CD14-positive monocyte (primary cell): Measurements from ENCODE around the gene GPR42. TPM values are rescaled to one million over a fixed set of nuclear protein-coding genes. Genes with fewer than 3 reads are reported as not detected.

Experiments
- DNase-seq, 3 donors: peaks; one replicate each; pipeline ENCODE4 v3.0.0-alpha.2; 2011 to 2022
- H2AFZ ChIP-seq: 2 replicates; pipeline ENCODE4 v1.6.0; 2012; ENCODE audit warnings: mild to moderate bottlenecking, low read depth, low read length, inconsistent platforms; ENCODE audit not compliant: insufficient read depth, poor library complexity, severe bottlenecking
- H3K27ac ChIP-seq, 2 donors: 1 replicate in 1 of 2; 2 replicates in 1 of 2; pipeline ENCODE4 v1.5.1; 2012 to 2013; ENCODE audit warnings: low read length in 2 of 2, control low read depth in 1 of 2, inconsistent platforms in 1 of 2, low read depth in 1 of 2, mild to moderate bottlenecking in 1 of 2
- H3K27me3 ChIP-seq, 2 donors: one replicate each; pipeline versions ENCODE4 v1.6.0 to v1.6.1; 2011 to 2013; ENCODE audit warnings: low read length in 2 of 2; ENCODE audit not compliant: control insufficient read depth in 2 of 2, insufficient read depth in 2 of 2
- H3K36me3 ChIP-seq, 2 donors: replicated peaks in 1 of 2; 1 replicate in 1 of 2; 2 replicates in 1 of 2; pipeline versions ENCODE4 v1.5.1 to v1.6.1; 2012 to 2013; ENCODE audit warnings: low read length in 2 of 2, control low read depth in 1 of 2, inconsistent platforms in 1 of 2, mild to moderate bottlenecking in 1 of 2; ENCODE audit not compliant: insufficient read depth in 2 of 2, control insufficient read depth in 1 of 2
- H3K4me1 ChIP-seq, 2 donors: 1 replicate in 1 of 2; 2 replicates in 1 of 2; pipeline versions ENCODE4 v1.5.1 to v1.6.1; 2012 to 2013; ENCODE audit warnings: low read length in 2 of 2, control low read depth in 1 of 2, inconsistent platforms in 1 of 2, mild to moderate bottlenecking in 1 of 2, moderate library complexity in 1 of 2; ENCODE audit not compliant: insufficient read depth in 2 of 2, control insufficient read depth in 1 of 2
- H3K4me2 ChIP-seq: replicated peaks from 2 replicates; pipeline ENCODE3; 2012; ENCODE audit warnings: low read length, moderate library complexity, mild to moderate bottlenecking; ENCODE audit not compliant: poor library complexity, severe bottlenecking; ENCODE audit errors: extremely low read depth
- H3K4me3 ChIP-seq, 3 experiments: fragments of 200-600 bp in 1 of 3; sonication (generic) in 1 of 3; replicated peaks in 1 of 3; 1 replicate in 2 of 3; 2 replicates in 1 of 3; pipeline ENCODE4 v1.5.1; 2011 to 2013; ENCODE audit warnings: low read length in 3 of 3, mild to moderate bottlenecking in 3 of 3, control low read depth in 2 of 3, low read depth in 2 of 3, inconsistent platforms in 1 of 3, moderate library complexity in 1 of 3
- H3K79me2 ChIP-seq: 2 replicates; pipeline ENCODE4 v1.6.0; 2012; ENCODE audit warnings: mild to moderate bottlenecking, control low read depth, inconsistent platforms, low read length, moderate library complexity; ENCODE audit not compliant: insufficient read depth
- H3K9ac ChIP-seq: 2 replicates; pipeline ENCODE4 v1.6.0; 2017; ENCODE audit warnings: low read length, mild to moderate bottlenecking; ENCODE audit not compliant: insufficient read depth, poor library complexity, severe bottlenecking
- H3K9me3 ChIP-seq, 2 donors: replicated peaks in 1 of 2; 1 replicate in 1 of 2; 2 replicates in 1 of 2; pipeline versions ENCODE4 v1.5.1 to v1.6.1; 2012 to 2013; ENCODE audit warnings: low read length in 2 of 2, control low read depth in 1 of 2; ENCODE audit not compliant: control insufficient read depth in 1 of 2, insufficient read depth in 1 of 2
- H4K20me1 ChIP-seq: 2 replicates; pipeline ENCODE4 v1.6.0; 2012; ENCODE audit warnings: mild to moderate bottlenecking, low read length, control low read depth, moderate library complexity; ENCODE audit not compliant: insufficient read depth
- H3K27ac Mint-ChIP-seq, 7 donors: one replicate each; pipeline ENCODE4 v1.8.0; 2020; ENCODE audit warnings: mild to moderate bottlenecking in 7 of 7, mixed read lengths in 7 of 7, moderate library complexity in 6 of 7, inconsistent platforms in 2 of 7
- H3K27me3 Mint-ChIP-seq, 3 donors: one replicate each; pipeline ENCODE4 v1.8.0; 2021 to 2022; ENCODE audit warnings: low read depth in 3 of 3, mild to moderate bottlenecking in 3 of 3, mixed read lengths in 3 of 3, moderate library complexity in 3 of 3, inconsistent platforms in 1 of 3
- H3K36me3 Mint-ChIP-seq, 2 donors: one replicate each; pipeline ENCODE4 v1.8.0; 2020; ENCODE audit warnings: mixed read lengths in 2 of 2, inconsistent platforms in 1 of 2, mild to moderate bottlenecking in 1 of 2
- H3K4me1 Mint-ChIP-seq: one replicate; pipeline ENCODE4 v1.8.0; 2020; ENCODE audit warnings: mild to moderate bottlenecking, mixed read lengths
- H3K4me3 Mint-ChIP-seq, 2 donors: one replicate each; pipeline ENCODE4 v1.8.0; 2020; ENCODE audit warnings: mild to moderate bottlenecking in 2 of 2, mixed read lengths in 2 of 2, moderate library complexity in 1 of 2
- H3K9me3 Mint-ChIP-seq, 7 donors: one replicate each; pipeline ENCODE4 v1.8.0; 2020 to 2022; ENCODE audit warnings: mixed read lengths in 7 of 7, mild to moderate bottlenecking in 6 of 7, moderate library complexity in 6 of 7, inconsistent platforms in 2 of 7
- WGBS: methylation state at CpG from one replicate; pipeline ENCODE4 v1.1.5; 2013; ENCODE audit warnings: missing lambda C conversion rate; ENCODE audit not compliant: insufficient coverage; 5-methylcytosine and 5-hydroxymethylcytosine counted together
- intact Hi-C, 2 donors: fragments of 100-400 bp; cut with micrococcal nuclease; formaldehyde crosslinking; loops; one replicate each; pipeline versions ENCODE4 v1.15.0 to v1.15.1; 2023
- polyA plus RNA-seq, 3 donors: library from polyadenylated mRNA; depleted of rRNA in 1 of 3; unstranded in 2 of 3; stranded (reverse) in 1 of 3; fragments of 300-500 nt in 2 of 3; fragments of >200 nt in 1 of 3; fragmentation: Illumina TruSeq in 2 of 3; gene quantifications; 1 replicate in 2 of 3; 2 replicates in 1 of 3; pipeline ENCODE4 v1.2.3, GENCODE V29; 2012 to 2021
- TF ChIP-seq, protein P1 (sequence below): fragments of 200-600 bp; IDR thresholded peaks from one replicate; pipeline ENCODE4 v1.8.0; 2022; ENCODE audit warnings: antibody characterized with exemption, mild to moderate bottlenecking

The GPR42 gene
- polyA plus RNA-seq, 3 donors = 0.17 to 2.9 TPM; not detected in 1

DNA sequence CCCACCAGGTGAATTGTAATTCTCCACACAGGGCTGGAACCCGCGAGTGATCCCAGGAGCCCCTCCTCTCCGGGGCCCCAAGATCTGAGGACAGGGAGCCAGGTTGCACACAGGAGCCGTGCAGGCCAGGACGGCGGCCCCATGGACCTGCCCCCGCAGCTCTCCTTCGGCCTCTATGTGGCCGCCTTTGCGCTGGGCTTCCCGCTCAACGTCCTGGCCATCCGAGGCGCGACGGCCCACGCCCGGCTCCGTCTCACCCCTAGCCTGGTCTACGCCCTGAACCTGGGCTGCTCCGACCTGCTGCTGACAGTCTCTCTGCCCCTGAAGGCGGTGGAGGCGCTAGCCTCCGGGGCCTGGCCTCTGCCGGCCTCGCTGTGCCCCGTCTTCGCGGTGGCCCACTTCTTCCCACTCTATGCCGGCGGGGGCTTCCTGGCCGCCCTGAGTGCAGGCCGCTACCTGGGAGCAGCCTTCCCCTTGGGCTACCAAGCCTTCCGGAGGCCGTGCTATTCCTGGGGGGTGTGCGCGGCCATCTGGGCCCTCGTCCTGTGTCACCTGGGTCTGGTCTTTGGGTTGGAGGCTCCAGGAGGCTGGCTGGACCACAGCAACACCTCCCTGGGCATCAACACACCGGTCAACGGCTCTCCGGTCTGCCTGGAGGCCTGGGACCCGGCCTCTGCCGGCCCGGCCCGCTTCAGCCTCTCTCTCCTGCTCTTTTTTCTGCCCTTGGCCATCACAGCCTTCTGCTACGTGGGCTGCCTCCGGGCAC lies 19.3 kb upstream of the GPR42 start:
- no peak overlapping the region for H3K27ac ChIP-seq
- no peaks in the 10 kb centered on the region for H3K36me3 ChIP-seq
- Mint-ChIP-seq H3K9me3 (no peaks in the 10 kb centered on the region), H3K27ac (no peak overlapping the region), H3K4me3 (no peak overlapping the region), H3K27me3 (peaks cover 1 to 5% (median 2%) of the 10 kb centered on the region in 3 donors), H3K4me1 (peaks cover 34% of the 10 kb centered on the region), H3K36me3 (peaks cover 0 to 4% of the 10 kb centered on the region in 2 donors)
- no peak overlapping the region for H2AFZ ChIP-seq
- H3K4me3 ChIP-seq = no peak overlapping the region
- H3K9me3 ChIP-seq = no peaks in the 10 kb centered on the region
- no peaks in the 10 kb centered on the region for H3K27me3 ChIP-seq
- peaks cover 33 to 38% of the 10 kb centered on the region in 2 donors for H3K4me1 ChIP-seq
- 97% methylated on average over 44 of the region's 47 CpGs for WGBS
- no peak for DNase-seq
- intact Hi-C loops = loop anchor here (2.0 to 10.0 kb wide), 4 partner anchors 47 to 143 kb away; partner anchors contain the start of gene KRTDAP (in 1 of the 2)
- TF ChIP-seq, protein P1, sequence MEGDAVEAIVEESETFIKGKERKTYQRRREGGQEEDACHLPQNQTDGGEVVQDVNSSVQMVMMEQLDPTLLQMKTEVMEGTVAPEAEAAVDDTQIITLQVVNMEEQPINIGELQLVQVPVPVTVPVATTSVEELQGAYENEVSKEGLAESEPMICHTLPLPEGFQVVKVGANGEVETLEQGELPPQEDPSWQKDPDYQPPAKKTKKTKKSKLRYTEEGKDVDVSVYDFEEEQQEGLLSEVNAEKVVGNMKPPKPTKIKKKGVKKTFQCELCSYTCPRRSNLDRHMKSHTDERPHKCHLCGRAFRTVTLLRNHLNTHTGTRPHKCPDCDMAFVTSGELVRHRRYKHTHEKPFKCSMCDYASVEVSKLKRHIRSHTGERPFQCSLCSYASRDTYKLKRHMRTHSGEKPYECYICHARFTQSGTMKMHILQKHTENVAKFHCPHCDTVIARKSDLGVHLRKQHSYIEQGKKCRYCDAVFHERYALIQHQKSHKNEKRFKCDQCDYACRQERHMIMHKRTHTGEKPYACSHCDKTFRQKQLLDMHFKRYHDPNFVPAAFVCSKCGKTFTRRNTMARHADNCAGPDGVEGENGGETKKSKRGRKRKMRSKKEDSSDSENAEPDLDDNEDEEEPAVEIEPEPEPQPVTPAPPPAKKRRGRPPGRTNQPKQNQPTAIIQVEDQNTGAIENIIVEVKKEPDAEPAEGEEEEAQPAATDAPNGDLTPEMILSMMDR = no peak
- no peaks in the 10 kb centered on the region for H4K20me1 ChIP-seq
- H3K79me2 ChIP-seq = no peaks in the 10 kb centered on the region
- H3K4me2 ChIP-seq = no peak overlapping the region
- H3K9ac ChIP-seq = no peak overlapping the region

DNA sequence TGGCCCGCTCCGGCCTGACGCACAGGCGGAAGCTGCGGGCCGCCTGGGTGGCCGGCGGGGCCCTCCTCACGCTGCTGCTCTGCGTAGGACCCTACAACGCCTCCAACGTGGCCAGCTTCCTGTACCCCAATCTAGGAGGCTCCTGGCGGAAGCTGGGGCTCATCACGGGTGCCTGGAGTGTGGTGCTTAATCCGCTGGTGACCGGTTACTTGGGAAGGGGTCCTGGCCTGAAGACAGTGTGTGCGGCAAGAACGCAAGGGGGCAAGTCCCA lies 18.8 kb upstream of the GPR42 start:
- no peaks in the 10 kb centered on the region for H3K79me2 ChIP-seq
- DNase-seq = no peak
- Mint-ChIP-seq H3K4me3 (no peak overlapping the region), H3K36me3 (no peaks in the 10 kb centered on the region), H3K27ac (no peak overlapping the region), H3K27me3 (peaks cover 1 to 4% (median 2%) of the 10 kb centered on the region in 3 donors), H3K9me3 (no peaks in the 10 kb centered on the region), H3K4me1 (peaks cover 29% of the 10 kb centered on the region)
- no peaks in the 10 kb centered on the region for H3K27me3 ChIP-seq
- no peak overlapping the region for H3K27ac ChIP-seq
- H3K9ac ChIP-seq = no peak overlapping the region
- no peaks in the 10 kb centered on the region for H4K20me1 ChIP-seq
- H3K4me3 ChIP-seq = no peak overlapping the region
- no peak overlapping the region for H3K4me2 ChIP-seq
- TF ChIP-seq, protein P1 = no peak
- no peaks in the 10 kb centered on the region for H3K9me3 ChIP-seq
- no peaks in the 10 kb centered on the region for H3K36me3 ChIP-seq
- intact Hi-C loops = loop anchor here (2.0 to 10.0 kb wide), 4 partner anchors 47 to 143 kb away; partner anchors contain the start of gene KRTDAP (in 1 of the 2)
- H2AFZ ChIP-seq = no peak overlapping the region
- peaks cover 28 to 33% of the 10 kb centered on the region in 2 donors for H3K4me1 ChIP-seq
- 92% methylated on average over 14 of the region's 18 CpGs for WGBS
